ENCODE data around the gene UBE2G2. TPM values are rescaled to one million over a fixed set of nuclear protein-coding genes. Genes with fewer than 3 reads are reported as not detected.

The UBE2G2 gene
- total and polyA plus RNA-seq, 10 donors: 39.4 to 125 (median 84.5) TPM

DNA sequence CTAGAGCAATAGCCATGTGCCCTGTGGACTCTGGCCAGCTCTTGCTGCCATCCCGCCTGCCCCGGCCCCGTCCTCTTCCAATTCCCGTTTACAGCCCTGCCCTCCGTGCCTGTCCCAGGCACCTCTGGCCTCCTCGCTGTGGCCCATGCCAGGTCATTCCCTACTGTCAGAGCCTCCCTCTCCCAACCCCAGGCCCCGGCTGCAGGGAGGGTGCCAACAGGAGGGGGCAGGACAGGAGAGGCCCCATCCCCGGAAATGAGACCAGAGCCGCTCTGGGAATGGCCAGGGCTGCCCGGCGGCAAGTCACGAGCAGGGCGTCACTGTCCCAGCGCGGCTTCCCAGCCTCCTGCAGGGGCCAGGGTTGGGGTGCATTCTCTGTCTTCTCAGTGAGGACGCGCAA lies 66.8 kb downstream of the UBE2G2 start:
- H3K9me3 ChIP-seq: peaks cover 3 to 50% (median 38%) of the 10 kb centered on the region in 8 donors
- intact Hi-C loops (cut with DNase I; ENCODE audit: low total_unique reads): loop anchor here (5.0 kb wide), 1 partner anchor 133 kb away; the partner anchor contains the start of gene KRTAP10-7
- WGBS, 5 donors: 93 to 95% (median 94%) methylated on average over 16 to 17 of the region's 17 CpGs

DNA sequence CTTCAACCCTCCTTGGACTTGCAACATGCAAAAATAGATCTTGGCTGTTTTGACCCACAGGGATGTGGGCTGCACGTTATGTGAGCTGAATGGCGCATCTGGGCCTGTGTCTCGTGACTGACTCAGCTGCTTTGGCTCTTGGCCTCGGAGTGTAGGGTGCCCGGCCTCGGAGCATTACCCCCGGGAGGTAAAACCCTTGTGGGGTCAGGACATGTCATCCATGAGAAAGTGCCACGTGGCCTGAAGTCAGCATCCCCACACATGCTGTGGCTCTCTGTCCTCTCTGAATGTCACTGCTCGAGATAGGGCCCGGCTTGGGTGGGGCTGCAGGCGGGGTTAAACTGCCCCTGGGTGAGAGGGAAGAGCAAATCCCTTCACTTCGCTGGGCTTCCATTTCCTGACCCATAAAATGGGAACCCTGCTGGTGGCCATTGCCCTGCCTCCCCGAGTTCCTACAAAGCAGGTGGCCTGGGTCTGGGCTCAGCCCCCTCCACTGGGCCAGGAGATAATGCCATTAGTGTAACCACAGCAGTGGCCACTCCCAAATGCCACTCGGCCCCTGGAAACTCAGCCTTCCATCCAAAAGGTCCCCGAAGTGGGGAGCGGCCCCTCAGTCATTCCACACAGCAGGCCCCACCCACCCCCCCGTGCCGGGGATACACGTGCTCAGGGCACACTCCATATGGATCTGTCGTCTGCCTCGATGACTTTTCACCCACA lies 67.4 kb downstream of the UBE2G2 start:
- Histone ChIP-seq H3K9me3 (peaks cover 3 to 44% (median 33%) of the 10 kb centered on the region in 8 donors), H3K27me3 (replicated peaks in 1 of 7) (peaks cover 0 to 30% (median 0%) of the 10 kb centered on the region in 7 donors), H3K36me3 (no peaks in the 10 kb centered on the region), H3K27ac (no peak overlapping the region), H3K4me1 (no peaks in the 10 kb centered on the region), H3K4me3 (no peak overlapping the region)
- TF ChIP-seq POLR2AphosphoS5 (IDR thresholded peaks at IDR 0.05): no peak
- no peak for TF ChIP-seq CTCF (IDR thresholded peaks at IDR 0.05 in 8 of 11, conservative IDR thresholded peaks at IDR 0.05 in 3 of 11)
- no peak for DNase-seq
- WGBS, 5 donors: 83 to 91% (median 89%) methylated on average over 20 to 21 of the region's 21 CpGs
- intact Hi-C loops (cut with DNase I; ENCODE audit: low total_unique reads): loop anchor here (5.0 kb wide), 1 partner anchor 132 kb away; the partner anchor contains the start of gene KRTAP10-7

More for the DNA sequence above, 66.8 kb downstream of the UBE2G2 start:
- Histone ChIP-seq H3K4me3 (no peak overlapping the region), H3K27ac (no peak overlapping the region), H3K27me3 (replicated peaks in 1 of 7) (peaks cover 0 to 25% (median 0%) of the 10 kb centered on the region in 7 donors), H3K36me3 (no peaks in the 10 kb centered on the region), H3K4me1 (no peaks in the 10 kb centered on the region)
- TF ChIP-seq CTCF (IDR thresholded peaks at IDR 0.05 in 8 of 11, conservative IDR thresholded peaks at IDR 0.05 in 3 of 11) (no peak), POLR2AphosphoS5 (IDR thresholded peaks at IDR 0.05) (no peak), POLR2A (IDR thresholded peaks at IDR 0.05) (no peak)
- no peak for DNase-seq

GRCh38 chr21:44732956-44733355 lies 68.7 kb downstream of the UBE2G2 start:
- WGBS, 5 donors: 72 to 89% (median 84%) methylated on average over 11 of the region's 11 CpGs
- peaks cover 0 to 31% (median 21%) of the 10 kb centered on the region in 8 donors for H3K9me3 ChIP-seq
- H3K4me3 ChIP-seq: no peak overlapping the region
- no peaks in the 10 kb centered on the region for H3K36me3 ChIP-seq
- intact Hi-C loops (cut with DNase I; ENCODE audit: low total_unique reads): loop anchor here (5.0 kb wide), 1 partner anchor 131 kb away; the partner anchor contains the start of gene KRTAP10-7
- H3K27ac ChIP-seq: no peak overlapping the region
- peaks cover 0 to 41% (median 3%) of the 10 kb centered on the region in 7 donors for H3K27me3 ChIP-seq (replicated peaks in 1 of 7)
- DNase-seq: no peak
- no peak for TF ChIP-seq POLR2AphosphoS5 (IDR thresholded peaks at IDR 0.05)
- TF ChIP-seq POLR2A (IDR thresholded peaks at IDR 0.05): no peak
- no peak for TF ChIP-seq CTCF (IDR thresholded peaks at IDR 0.05 in 8 of 11, conservative IDR thresholded peaks at IDR 0.05 in 3 of 11)
- H3K4me1 ChIP-seq: no peaks in the 10 kb centered on the region

DNA sequence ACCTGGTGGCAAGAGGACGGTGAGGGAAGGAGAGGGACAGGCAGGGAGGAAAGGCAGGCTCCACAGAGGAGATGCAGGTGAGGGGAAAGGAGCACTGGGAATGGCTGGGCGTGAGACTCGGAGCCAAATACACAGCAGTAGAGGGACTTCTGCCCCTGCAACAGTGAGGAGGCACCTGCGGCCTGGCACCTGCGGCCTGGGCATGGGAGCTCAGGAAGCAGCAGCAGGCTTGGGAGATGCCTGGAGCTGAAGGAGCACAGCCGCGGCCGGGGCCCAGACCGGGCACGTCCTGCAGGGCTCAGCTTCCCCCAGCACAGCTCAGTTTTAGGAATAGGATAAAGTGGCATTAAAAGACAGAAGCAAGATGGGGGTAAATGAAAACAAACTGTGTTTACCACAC lies 69.4 kb downstream of the UBE2G2 start:
- no peak for DNase-seq
- Histone ChIP-seq H3K27ac (no peak overlapping the region), H3K27me3 (replicated peaks in 1 of 7) (peaks cover 0 to 48% (median 8%) of the 10 kb centered on the region in 7 donors), H3K9me3 (peaks cover 0 to 24% (median 14%) of the 10 kb centered on the region in 8 donors), H3K4me3 (no peak overlapping the region), H3K36me3 (no peaks in the 10 kb centered on the region), H3K4me1 (no peaks in the 10 kb centered on the region)
- intact Hi-C loops (cut with DNase I; ENCODE audit: low total_unique reads): loop anchor here (5.0 kb wide), 1 partner anchor 130 kb away; the partner anchor contains the start of gene KRTAP10-7
- WGBS, 5 donors: 86 to 97% (median 93%) methylated on average over 10 of the region's 10 CpGs
- TF ChIP-seq CTCF (IDR thresholded peaks at IDR 0.05 in 8 of 11, conservative IDR thresholded peaks at IDR 0.05 in 3 of 11): no peak
- TF ChIP-seq POLR2A (IDR thresholded peaks at IDR 0.05): no peak
- no peak for TF ChIP-seq POLR2AphosphoS5 (IDR thresholded peaks at IDR 0.05)

All from spleen (tissue), 11 donors.